Fibroblast of skin of right biceps (primary cell): ENCODE measurements around the gene ERC2.
A peak's percentile ranks its signal among the peaks of the same experiment; 100 is the strongest.

Experiments
- DNase-seq: peaks from one replicate; pipeline ENCODE4 v3.0.0-alpha.2; 2013

The ERC2 gene

GRCh38 chr3:55906896-55907295 lies 561.4 kb downstream of the ERC2 start:
- no peak for DNase-seq

- no peak for DNase-seq
Measured at GRCh38 chr3:55904716-55905115, 563.6 kb downstream of the ERC2 start.

GRCh38 chr3:55903680-55904079 lies 564.6 kb downstream of the ERC2 start:
- DNase-seq: no peak

- DNase-seq: no peak
Measured at GRCh38 chr3:55902221-55902900, 565.9 kb downstream of the ERC2 start.

- no peak for DNase-seq
Measured at GRCh38 chr3:55899887-55900286, 568.4 kb downstream of the ERC2 start.

- peak; percentile 27 for DNase-seq
Measured at GRCh38 chr3:55897573-55898224, 570.6 kb downstream of the ERC2 start.

GRCh38 chr3:55895897-55896566 lies 572.2 kb downstream of the ERC2 start:
- no peak for DNase-seq

GRCh38 chr3:55894605-55895004 lies 573.7 kb downstream of the ERC2 start:
- no peak for DNase-seq

- peak; percentile 66 for DNase-seq
Measured at GRCh38 chr3:55893045-55893664, 575.1 kb downstream of the ERC2 start.

GRCh38 chr3:55891106-55891505 lies 577.2 kb downstream of the ERC2 start:
- no peak for DNase-seq

GRCh38 chr3:55888282-55888885 lies 579.9 kb downstream of the ERC2 start:
- no peak for DNase-seq

GRCh38 chr3:55885721-55886120 lies 582.5 kb downstream of the ERC2 start:
- DNase-seq: peak; percentile 62

GRCh38 chr3:55884491-55885285 lies 583.6 kb downstream of the ERC2 start:
- no peak for DNase-seq

- DNase-seq: no peak
Measured at GRCh38 chr3:55884066-55884465, 584.2 kb downstream of the ERC2 start.

GRCh38 chr3:55882006-55882405 lies 586.3 kb downstream of the ERC2 start:
- no peak for DNase-seq

- DNase-seq: no peak
Measured at GRCh38 chr3:55880357-55880756, 587.9 kb downstream of the ERC2 start.

- peak; percentile 23 for DNase-seq
Measured at GRCh38 chr3:55879901-55880331, 588.4 kb downstream of the ERC2 start.

- DNase-seq: no peak
Measured at GRCh38 chr3:55877703-55878102, 590.6 kb downstream of the ERC2 start.

GRCh38 chr3:55876560-55876959 lies 591.7 kb downstream of the ERC2 start:
- no peak for DNase-seq

GRCh38 chr3:55875113-55875512 lies 593.2 kb downstream of the ERC2 start:
- no peak for DNase-seq

- DNase-seq: no peak
Measured at GRCh38 chr3:55873523-55874254, 594.6 kb downstream of the ERC2 start.

GRCh38 chr3:55870594-55870993 lies 597.7 kb downstream of the ERC2 start:
- no peak for DNase-seq
